DND-41 (cell line): ENCODE data around the gene FBXO38.

Experiments
- ATAC-seq: fragments of 200-7000 bp; cut with Tn5 transposase; 3 replicates; pipeline ENCODE4 v1.9.1; 2021; ENCODE audit warnings: low read depth; ENCODE audit not compliant: insufficient read depth
- DNase-seq: peaks from one replicate; pipeline ENCODE4 v3.0.0-alpha.2; 2020
- H2AFZ ChIP-seq: 2 replicates; pipeline ENCODE4 v1.6.0; 2012; ENCODE audit warnings: low read depth, low read length
- H3K27ac ChIP-seq: 2 replicates; pipeline ENCODE4 v1.5.1; 2012; ENCODE audit warnings: low read length, inconsistent platforms
- H3K27me3 ChIP-seq: fragments of 200-600 bp; sonication (generic); 2 replicates; pipeline ENCODE4 v1.6.0; 2012; ENCODE audit warnings: low read length, mild to moderate bottlenecking, inconsistent platforms; ENCODE audit not compliant: insufficient read depth, poor library complexity
- H3K36me3 ChIP-seq: 2 replicates; pipeline ENCODE4 v1.5.1; 2012; ENCODE audit warnings: low read length, inconsistent platforms; ENCODE audit not compliant: insufficient read depth
- H3K4me1 ChIP-seq: 2 replicates; pipeline ENCODE4 v1.5.1; 2012; ENCODE audit warnings: mild to moderate bottlenecking, low read length; ENCODE audit not compliant: insufficient read depth
- H3K4me2 ChIP-seq: 2 replicates; pipeline ENCODE4 v1.6.0; 2012; ENCODE audit warnings: mild to moderate bottlenecking, moderate library complexity, low read length, inconsistent platforms; ENCODE audit not compliant: insufficient read depth
- H3K4me3 ChIP-seq, 2 experiments: fragments of 200-600 bp in 1 of 2; shearing (Covaris generic) in 1 of 2; 2 replicates each; pipeline ENCODE4 v1.5.1; 2012 to 2016; ENCODE audit warnings: inconsistent platforms in 2 of 2, low read length in 2 of 2, mild to moderate bottlenecking in 2 of 2, low read depth in 1 of 2, moderate library complexity in 1 of 2
- H3K79me2 ChIP-seq: 2 replicates; pipeline ENCODE4 v1.6.0; 2012; ENCODE audit warnings: low read length, inconsistent platforms; ENCODE audit not compliant: insufficient read depth
- H3K9ac ChIP-seq: 2 replicates; pipeline ENCODE4 v1.6.0; 2012; ENCODE audit warnings: low read depth, mild to moderate bottlenecking, inconsistent platforms, low read length, moderate library complexity
- H3K9me3 ChIP-seq: 2 replicates; pipeline ENCODE4 v1.5.1; 2012; ENCODE audit warnings: low read length, moderate library complexity, mild to moderate bottlenecking, inconsistent platforms; ENCODE audit not compliant: insufficient read depth, severe bottlenecking
- H4K20me1 ChIP-seq: 2 replicates; pipeline ENCODE4 v1.6.0; 2012; ENCODE audit warnings: low read length; ENCODE audit not compliant: insufficient read depth
- CTCF ChIP-seq: IDR thresholded peaks from 2 replicates; pipeline ENCODE4 v1.5.1; 2012; ENCODE audit warnings: borderline replicate concordance, low read length, moderate library complexity, mild to moderate bottlenecking; ENCODE audit not compliant: poor library complexity, severe bottlenecking; ENCODE audit errors: extremely low read depth
- EZH2 ChIP-seq: IDR thresholded peaks from 3 replicates; pipeline ENCODE4 v1.6.1; 2012; ENCODE audit warnings: borderline replicate concordance, low read depth, mild to moderate bottlenecking, moderate library complexity, low read length, inconsistent platforms; ENCODE audit not compliant: severe bottlenecking

The FBXO38 gene

DNA sequence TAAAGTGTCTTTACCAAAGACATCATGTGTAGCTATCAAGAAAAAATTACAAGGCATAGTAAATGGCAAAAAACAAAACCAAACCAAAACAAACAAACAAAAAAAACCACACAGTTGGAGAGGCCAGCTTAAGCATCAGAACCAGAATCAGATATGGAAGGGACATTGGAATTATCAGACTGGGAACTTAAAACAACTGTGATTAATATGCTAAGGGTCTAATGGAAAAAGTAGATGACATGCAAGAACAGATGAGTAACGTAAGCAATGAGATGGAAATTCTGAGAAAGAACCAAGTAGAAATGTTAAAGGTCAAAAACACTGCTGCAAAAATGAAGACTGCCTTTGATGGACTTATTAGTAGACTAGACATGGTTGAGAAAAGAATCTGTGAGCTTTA lies 75.9 kb downstream of the FBXO38 start:
- no peak for TF ChIP-seq EZH2
- no peak for TF ChIP-seq CTCF
- no peaks in the 10 kb centered on the region for H3K4me1 ChIP-seq
- H3K27me3 ChIP-seq, result no peaks in the 10 kb centered on the region
- H3K27ac ChIP-seq, result no peak overlapping the region
- no peak for ATAC-seq
- H3K36me3 ChIP-seq, result no peaks in the 10 kb centered on the region
- no peak overlapping the region for H2AFZ ChIP-seq
- H3K9me3 ChIP-seq, result no peaks in the 10 kb centered on the region
- no peaks in the 10 kb centered on the region for H3K79me2 ChIP-seq
- no peak for DNase-seq
- no peak overlapping the region for H3K4me3 ChIP-seq
- no peaks in the 10 kb centered on the region; the same call in 1 of the 2 replicates for H4K20me1 ChIP-seq
- no peak overlapping the region for H3K4me2 ChIP-seq
- H3K9ac ChIP-seq, result no peak overlapping the region

DNA sequence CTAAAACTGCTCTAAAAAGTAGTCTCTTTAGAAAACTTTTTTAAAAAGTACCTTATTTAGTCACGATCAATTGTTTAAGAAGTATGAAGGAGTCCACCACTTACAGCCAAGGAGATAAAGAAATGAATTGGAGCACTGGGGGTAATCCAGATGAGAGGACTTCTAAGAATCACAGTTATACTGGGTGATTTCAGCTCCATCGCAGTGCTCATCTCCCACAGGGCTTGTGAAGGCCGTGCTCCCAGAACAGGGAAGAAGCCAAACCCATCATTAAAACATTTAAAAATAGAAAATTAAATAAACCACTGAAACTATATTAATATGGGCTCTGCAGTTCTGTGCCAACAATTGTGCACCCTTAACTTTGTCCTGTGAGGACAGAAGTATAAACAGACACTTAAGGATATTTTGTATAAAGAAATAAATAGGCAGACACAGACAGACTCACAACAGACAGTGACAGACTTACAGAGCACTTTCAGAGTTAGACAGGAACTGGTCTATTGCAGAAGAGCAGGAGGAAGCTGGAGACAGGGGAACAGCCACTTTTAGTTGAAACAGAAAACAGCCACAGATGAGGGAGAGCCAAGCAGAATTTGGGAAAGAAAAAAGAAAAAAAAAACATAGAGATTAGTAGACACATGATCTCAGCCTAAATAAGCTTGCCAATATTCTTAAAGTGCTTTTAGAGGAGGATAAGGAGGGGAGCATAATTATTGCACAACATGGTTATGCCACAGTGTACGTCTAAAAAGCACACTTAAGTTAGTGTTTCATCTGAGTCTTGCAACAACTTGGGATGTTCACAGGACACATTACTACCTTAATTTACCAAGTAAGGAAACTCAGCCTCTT lies 81.8 kb downstream of the FBXO38 start:
- no peaks in the 10 kb centered on the region for H3K79me2 ChIP-seq
- no peak overlapping the region for H3K4me3 ChIP-seq
- TF ChIP-seq EZH2 (no peak), CTCF (no peak)
- peaks cover 6% of the 10 kb centered on the region for H3K27me3 ChIP-seq
- no peak overlapping the region for H3K27ac ChIP-seq
- H3K9ac ChIP-seq, result no peak overlapping the region
- ATAC-seq (no peak), DNase-seq (no peak)
- H3K4me1 ChIP-seq, result no peaks in the 10 kb centered on the region
- H2AFZ ChIP-seq, result no peak overlapping the region
- H3K9me3 ChIP-seq, result no peaks in the 10 kb centered on the region
- no peaks in the 10 kb centered on the region for H4K20me1 ChIP-seq
- H3K36me3 ChIP-seq, result no peaks in the 10 kb centered on the region
- no peak overlapping the region for H3K4me2 ChIP-seq

GRCh38 chr5:148466236-148466580 lies 82.5 kb downstream of the FBXO38 start:
- no peak overlapping the region for H3K27ac ChIP-seq
- ATAC-seq (no peak), DNase-seq (no peak)
- H3K36me3 ChIP-seq, result no peaks in the 10 kb centered on the region
- no peaks in the 10 kb centered on the region for H3K9me3 ChIP-seq
- no peak overlapping the region for H3K9ac ChIP-seq
- peaks cover 6% of the 10 kb centered on the region for H3K27me3 ChIP-seq
- H3K4me3 ChIP-seq, result no peak overlapping the region
- no peak overlapping the region for H3K4me2 ChIP-seq
- H3K4me1 ChIP-seq, result no peaks in the 10 kb centered on the region
- no peaks in the 10 kb centered on the region for H4K20me1 ChIP-seq
- no peak for TF ChIP-seq CTCF
- no peak for TF ChIP-seq EZH2
- H2AFZ ChIP-seq, result no peak overlapping the region
- no peaks in the 10 kb centered on the region for H3K79me2 ChIP-seq
